Neutrophil (primary cell): ENCODE data around the gene VPS26A.
"Not testable (repeated sequence)": the region's sequence is repeated elsewhere in the genome, so short reads cannot be mapped to it uniquely, and the experiment has no call there.

Experiments used
- H3K27ac ChIP-seq: fragments of 200-600 bp; sonication (generic); 2 replicates; pipeline ENCODE4 v1.5.1; 2016; ENCODE audit warnings: mild to moderate bottlenecking, moderate library complexity
- H3K27me3 ChIP-seq: fragments of 200-600 bp; sonication (generic); 2 replicates; pipeline ENCODE4 v1.6.0; 2016; ENCODE audit warnings: mild to moderate bottlenecking
- H3K36me3 ChIP-seq: fragments of 200-600 bp; sonication (generic); 2 replicates; pipeline ENCODE4 v1.5.1; 2017
- H3K4me1 ChIP-seq, 2 experiments: fragments of 200-600 bp in 1 of 2; sonication (generic) in 1 of 2; 1 replicate in 1 of 2; 2 replicates in 1 of 2; pipeline versions ENCODE4 v1.5.1 to v1.6.1; 2013 to 2016; ENCODE audit warnings: low read depth in 1 of 2, low read length in 1 of 2, mild to moderate bottlenecking in 1 of 2, moderate library complexity in 1 of 2; ENCODE audit not compliant: control insufficient read depth in 1 of 2, insufficient read depth in 1 of 2
- H3K4me3 ChIP-seq, 2 experiments: fragments of 200-600 bp in 1 of 2; sonication (generic) in 1 of 2; 1 replicate in 1 of 2; 2 replicates in 1 of 2; pipeline ENCODE4 v1.5.1; 2013 to 2016; ENCODE audit warnings: low read depth in 1 of 2, low read length in 1 of 2, mild to moderate bottlenecking in 1 of 2, moderate library complexity in 1 of 2
- H3K9me3 ChIP-seq: fragments of 200-600 bp; sonication (generic); 2 replicates; pipeline ENCODE4 v1.5.1; 2016
- TF ChIP-seq, protein P1 (sequence below): fragments of 200-600 bp; sonication (generic); IDR thresholded peaks from 2 replicates; pipeline ENCODE4 v1.5.1; 2016; ENCODE audit warnings: antibody characterized with exemption

VPS26A gene

DNA sequence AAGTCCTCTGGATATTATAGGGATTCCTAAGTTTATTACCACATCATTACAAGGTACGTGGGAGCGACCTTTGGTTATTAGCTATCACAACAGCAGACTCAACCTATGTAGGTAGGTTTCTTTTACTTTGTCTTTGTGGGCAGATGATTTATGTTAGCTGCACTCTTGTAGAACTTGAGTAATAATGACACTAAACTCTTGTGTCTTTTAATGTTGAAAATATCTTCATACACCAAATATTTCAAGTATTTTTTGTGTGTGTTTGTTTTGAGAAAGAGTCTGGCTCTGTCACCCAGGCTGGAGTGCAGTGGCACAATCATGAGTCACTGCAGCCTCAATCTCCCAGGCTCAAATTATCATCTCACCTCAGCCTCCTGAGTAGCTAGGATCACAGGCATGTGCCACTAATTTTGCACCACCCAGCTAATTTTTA lies 36.8 kb downstream of the VPS26A start:
- no peak overlapping the region for H3K27ac ChIP-seq
- H3K27me3 ChIP-seq, result no peaks in the 10 kb centered on the region
- H3K9me3 ChIP-seq, result no peaks in the 10 kb centered on the region
- H3K4me1 ChIP-seq, result no peaks in the 10 kb centered on the region
- no peak overlapping the region for H3K4me3 ChIP-seq
- H3K36me3 ChIP-seq, result peaks cover 74% of the 10 kb centered on the region
- TF ChIP-seq, protein P1, sequence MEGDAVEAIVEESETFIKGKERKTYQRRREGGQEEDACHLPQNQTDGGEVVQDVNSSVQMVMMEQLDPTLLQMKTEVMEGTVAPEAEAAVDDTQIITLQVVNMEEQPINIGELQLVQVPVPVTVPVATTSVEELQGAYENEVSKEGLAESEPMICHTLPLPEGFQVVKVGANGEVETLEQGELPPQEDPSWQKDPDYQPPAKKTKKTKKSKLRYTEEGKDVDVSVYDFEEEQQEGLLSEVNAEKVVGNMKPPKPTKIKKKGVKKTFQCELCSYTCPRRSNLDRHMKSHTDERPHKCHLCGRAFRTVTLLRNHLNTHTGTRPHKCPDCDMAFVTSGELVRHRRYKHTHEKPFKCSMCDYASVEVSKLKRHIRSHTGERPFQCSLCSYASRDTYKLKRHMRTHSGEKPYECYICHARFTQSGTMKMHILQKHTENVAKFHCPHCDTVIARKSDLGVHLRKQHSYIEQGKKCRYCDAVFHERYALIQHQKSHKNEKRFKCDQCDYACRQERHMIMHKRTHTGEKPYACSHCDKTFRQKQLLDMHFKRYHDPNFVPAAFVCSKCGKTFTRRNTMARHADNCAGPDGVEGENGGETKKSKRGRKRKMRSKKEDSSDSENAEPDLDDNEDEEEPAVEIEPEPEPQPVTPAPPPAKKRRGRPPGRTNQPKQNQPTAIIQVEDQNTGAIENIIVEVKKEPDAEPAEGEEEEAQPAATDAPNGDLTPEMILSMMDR, result no peak

DNA sequence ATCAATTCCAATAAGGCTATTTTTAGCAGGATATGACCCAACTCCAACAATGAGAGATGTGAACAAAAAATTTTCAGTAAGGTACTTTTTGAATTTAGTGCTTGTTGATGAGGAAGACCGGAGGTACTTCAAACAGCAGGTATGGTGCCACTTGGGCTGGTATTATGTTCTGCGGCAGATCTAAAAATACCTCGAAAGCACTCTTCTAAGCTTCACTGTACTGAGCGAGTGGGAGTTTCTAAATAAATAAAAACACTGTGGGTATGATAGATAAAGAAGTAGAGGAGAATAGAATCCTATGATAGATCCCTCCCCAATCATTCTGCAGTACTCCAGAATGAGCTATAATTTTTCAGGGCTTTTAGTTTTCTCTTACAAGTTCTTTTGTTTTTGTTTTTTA lies 44.5 kb downstream of the VPS26A start:
- Histone ChIP-seq H3K4me1 (no peaks in the 10 kb centered on the region), H3K27ac (no peak overlapping the region), H3K36me3 (peaks cover 76% of the 10 kb centered on the region), H3K27me3 (no peaks in the 10 kb centered on the region), H3K4me3 (no peak overlapping the region), H3K9me3 (no peaks in the 10 kb centered on the region)
- TF ChIP-seq, protein P1, result no peak

DNA sequence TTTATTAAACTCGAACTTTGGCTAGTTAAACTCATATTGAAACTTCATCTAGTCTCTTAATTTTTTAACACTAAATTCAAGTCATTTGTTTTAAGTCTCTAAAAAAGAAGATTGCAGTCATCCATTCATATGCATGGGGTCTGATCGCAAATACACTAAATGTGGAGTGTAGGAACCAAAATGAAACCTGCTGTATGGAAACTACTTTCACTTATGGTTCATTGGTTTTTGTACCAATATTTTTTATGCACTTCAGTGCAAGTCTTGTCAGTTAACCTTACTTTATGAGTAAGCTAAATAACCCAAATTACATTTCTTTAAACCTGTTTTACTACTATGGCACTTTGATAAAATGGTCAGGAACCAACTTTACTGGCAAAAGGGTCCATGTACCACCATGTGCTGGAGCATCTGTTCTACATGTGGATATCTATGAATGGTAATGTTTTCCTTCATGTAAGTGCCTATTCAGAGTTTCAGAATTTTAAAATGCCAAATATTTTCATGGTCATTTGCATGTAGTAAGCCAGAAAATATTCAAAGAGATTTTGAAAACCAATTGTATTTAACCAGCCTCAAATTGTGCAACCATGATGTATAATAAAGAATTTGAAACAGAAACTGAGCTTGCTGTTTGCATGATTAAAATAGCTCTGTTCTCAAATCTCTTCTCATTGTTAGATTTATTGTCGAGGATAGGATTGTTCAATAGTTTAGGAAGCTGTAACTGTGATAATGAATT lies 48.4 kb downstream of the VPS26A start:
- Histone ChIP-seq H3K4me3 (no peak overlapping the region), H3K4me1 (no peaks in the 10 kb centered on the region), H3K36me3 (peaks cover 50% of the 10 kb centered on the region), H3K27ac (no peak overlapping the region), H3K27me3 (no peaks in the 10 kb centered on the region), H3K9me3 (no peaks in the 10 kb centered on the region)
- TF ChIP-seq, protein P1, result no peak

DNA sequence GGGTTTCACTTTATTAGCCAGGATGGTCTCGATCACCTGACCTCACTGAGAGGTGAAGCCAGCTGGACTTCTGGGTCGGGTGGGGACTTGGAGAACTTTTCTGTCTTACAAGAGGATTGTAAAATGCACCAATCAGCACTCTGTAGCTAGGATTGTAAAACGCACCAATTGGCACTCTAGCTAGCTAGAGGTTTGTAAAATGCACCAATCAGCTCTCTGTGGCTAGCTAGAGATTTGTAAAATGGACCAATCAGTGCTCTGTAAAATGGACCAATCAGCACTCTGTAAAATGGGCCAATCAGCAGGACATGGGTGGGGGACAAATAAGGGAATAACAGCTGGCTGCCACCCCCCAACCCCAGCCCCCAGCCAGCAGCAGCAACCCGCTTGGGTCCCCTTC lies 51.3 kb downstream of the VPS26A start:
- H3K9me3 ChIP-seq, H3K4me1 ChIP-seq, H3K27me3 ChIP-seq, H3K4me3 ChIP-seq, H3K27ac ChIP-seq: not testable (repeated sequence)
- H3K36me3 ChIP-seq, result peaks cover 25% of the 10 kb centered on the region

DNA sequence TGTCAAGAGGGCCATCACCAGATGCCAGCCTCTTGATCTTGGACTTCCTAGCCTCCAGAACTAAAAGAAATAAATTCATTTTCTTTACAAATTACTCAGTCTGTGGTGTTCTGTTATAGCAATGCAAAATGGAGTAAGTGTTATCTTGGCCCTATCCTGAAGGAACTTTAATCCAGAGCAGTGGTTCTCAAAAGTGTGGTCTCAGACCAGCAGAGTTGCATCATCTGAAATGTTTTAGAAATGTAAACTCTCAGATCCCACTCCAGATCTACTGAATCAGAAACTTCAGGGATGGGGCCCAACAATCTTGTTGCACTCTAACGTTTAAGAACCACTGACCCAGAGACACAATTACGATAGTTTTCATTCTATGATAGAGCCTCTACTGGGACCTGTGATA lies 52.8 kb downstream of the VPS26A start:
- TF ChIP-seq, protein P1, result no peak
- Histone ChIP-seq H3K4me3 (no peak overlapping the region), H3K9me3 (no peaks in the 10 kb centered on the region), H3K27me3 (no peaks in the 10 kb centered on the region), H3K27ac (no peak overlapping the region), H3K36me3 (peaks cover 10% of the 10 kb centered on the region), H3K4me1 (peaks cover 19 to 22% of the 10 kb centered on the region in 2 experiments)

DNA sequence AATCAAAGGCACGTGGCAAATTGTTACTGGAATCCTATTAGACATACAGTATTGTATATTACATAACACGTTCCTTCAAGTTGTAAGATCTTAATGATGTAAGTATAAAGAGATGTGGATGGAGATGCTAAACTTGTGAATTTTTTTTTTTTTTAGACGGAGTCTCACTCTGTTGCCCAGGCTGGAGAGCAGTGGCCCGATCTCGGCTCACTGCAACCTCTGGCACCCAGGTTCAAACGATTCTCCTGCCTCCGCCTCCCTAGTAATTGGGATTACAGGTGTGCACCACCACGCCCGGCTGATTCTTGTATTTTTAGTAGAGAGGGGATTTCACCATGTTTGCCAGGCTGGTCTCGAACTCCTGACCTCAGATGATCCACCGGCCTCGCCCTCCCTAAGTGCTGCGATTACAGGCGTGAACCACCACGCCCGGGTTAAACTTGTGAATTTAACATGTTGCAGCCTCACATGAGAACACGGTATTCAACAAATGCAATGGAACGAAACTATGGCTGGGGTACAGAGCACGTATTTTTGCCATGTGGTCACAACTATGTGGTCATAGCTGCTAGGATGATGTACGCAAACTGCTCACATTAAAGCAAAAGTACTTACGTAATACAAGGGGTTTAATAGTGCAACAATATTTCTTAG lies 55.2 kb downstream of the VPS26A start:
- Histone ChIP-seq H3K4me1 (peaks cover 19 to 22% of the 10 kb centered on the region in 2 experiments), H3K4me3 (peak overlapping the region; percentile 84 to 91), H3K9me3 (no peaks in the 10 kb centered on the region), H3K36me3 (no peaks in the 10 kb centered on the region), H3K27ac (peak overlapping the region; percentile 91), H3K27me3 (no peaks in the 10 kb centered on the region)
- TF ChIP-seq, protein P1, result no peak
